ENCODE measurements around the gene PDE7B. TPM values are rescaled to one million over a fixed set of nuclear protein-coding genes. Genes with fewer than 3 reads are reported as not detected.

PDE7B gene
- polyA plus RNA-seq, 1 of the 3 experiments (the other 2 are of a cell fraction), result 1.9 TPM

GRCh38 chr6:135819665-135820064 lies 31.8 kb upstream of the PDE7B start:
- no peaks in the 10 kb centered on the region for H3F3A ChIP-seq (replicated peaks; ENCODE audit: insufficient read depth)
- no peak overlapping the region for H3K9ac ChIP-seq
- H3K27me3 ChIP-seq (ENCODE audit: insufficient read depth), result no peaks in the 10 kb centered on the region
- H3K36me3 ChIP-seq (replicated peaks in 1 of 2; ENCODE audit: control insufficient read depth in 1 of 2, insufficient read depth in 2 of 2, low read length in 1 of 2), result no peaks in the 10 kb centered on the region
- no peak overlapping the region for H3K27ac ChIP-seq (ENCODE audit: low read depth in 2 of 2, low read length in 1 of 2)
- ChIA-PET POLR2A (no interaction called here), CTCF (no interaction called here)
- H3K9me2 ChIP-seq, result no peaks in the 10 kb centered on the region
- H2AFZ ChIP-seq (ENCODE audit: low read depth), result no peak overlapping the region
- DNase-seq, result no peak
- 100% methylated on average over 2 of the region's 2 CpGs for WGBS (ENCODE audit: low lambda C conversion rate)
- TF ChIP-seq MAX (IDR thresholded peaks at IDR 0.05; ENCODE audit: low read depth) (no peak), TAF1 (IDR thresholded peaks at IDR 0.05; ENCODE audit: borderline replicate concordance, low read depth, low read length) (no peak), CHD2 (IDR thresholded peaks at IDR 0.05; ENCODE audit: low read length, partially characterized antibody) (no peak), NRF1 (IDR thresholded peaks at IDR 0.05; ENCODE audit: low read depth, low read length) (no peak), TEAD4 (IDR thresholded peaks at IDR 0.05; ENCODE audit: borderline replicate concordance, insufficient read depth) (no peak), REST (IDR thresholded peaks at IDR 0.05; ENCODE audit: low read depth, low read length) (no peak), EP300 (IDR thresholded peaks at IDR 0.05; ENCODE audit: borderline replicate concordance in 1 of 2, low read depth in 1 of 2, low read length in 1 of 2) (no peak), PBX3 (IDR thresholded peaks at IDR 0.05) (no peak), USF1 (IDR thresholded peaks at IDR 0.05; ENCODE audit: borderline replicate concordance, low read depth) (no peak), GABPA (IDR thresholded peaks at IDR 0.05; ENCODE audit: low read depth) (no peak), FOXJ3 (CRISPR knock-in tag; IDR thresholded peaks at IDR 0.05) (no peak), EZH2phosphoT487 (IDR thresholded peaks at IDR 0.05; ENCODE audit: borderline replicate concordance, low read depth) (no peak), MXI1 (IDR thresholded peaks at IDR 0.05; ENCODE audit: low read depth, low read length) (no peak), RXRA (IDR thresholded peaks at IDR 0.05; ENCODE audit: borderline replicate concordance, low read depth) (no peak), ELF1 (IDR thresholded peaks at IDR 0.05) (no peak), NFIC (IDR thresholded peaks at IDR 0.05; ENCODE audit: borderline replicate concordance) (no peak)
- H3K4me2 ChIP-seq, result no peak overlapping the region
- no peaks in the 10 kb centered on the region for H3K79me2 ChIP-seq (ENCODE audit: insufficient read depth)
- no peaks in the 10 kb centered on the region for H4K20me1 ChIP-seq (ENCODE audit: insufficient read depth)
- H3K4me3 ChIP-seq (ENCODE audit: low read depth in 2 of 2, low read length in 1 of 2), result no peak overlapping the region
- no peaks in the 10 kb centered on the region for H3K4me1 ChIP-seq (ENCODE audit: control insufficient read depth in 1 of 2, insufficient read depth in 2 of 2, low read depth in 1 of 2, low read length in 1 of 2)
- no peaks in the 10 kb centered on the region for H3K9me3 ChIP-seq

Data from SK-N-SH (cell line).